GM12878 (cell line): Measurements from ENCODE around the gene ZIC2. TPM values are rescaled to one million over a fixed set of nuclear protein-coding genes. Genes with fewer than 3 reads are reported as not detected.

Source experiments
- ATAC-seq: fragments of 200-7000 bp; cut with Tn5 transposase; 3 replicates; pipeline ENCODE4 v1.9.1; 2020; ENCODE audit warnings: mild to moderate bottlenecking, moderate library complexity
- BruUV-seq: library from RNA; stranded (reverse); fragments of 400-500 nt; replicated peaks from 2 replicates; lab custom pipeline; 2021; lab: Mats Ljungman, UMichigan
- CTCF ChIA-PET: fragments of 300-600 bp; sonication (Branson Sonifier 250); formaldehyde crosslinking; extraction: SDS; loops from one replicate; lab custom pipeline; 2021; ENCODE audit warnings: inconsistent platforms; lab: Yijun Ruan, JAX
- POLR2A ChIA-PET: fragments of 350-600 bp; formaldehyde crosslinking; extraction: SDS; loops from one replicate; lab custom pipeline; 2021; ENCODE audit warnings: inconsistent platforms; lab: Charles Lee
- RAD21 ChIA-PET: fragments of 300-600 bp; sonication (Branson Sonifier 250); formaldehyde crosslinking; loops from one replicate; lab custom pipeline; 2023; ENCODE audit warnings: antibody characterized with exemption; ENCODE audit not compliant: unreplicated experiment; lab: Charles Lee
- SMC1A ChIA-PET: fragments of 300-600 bp; sonication (Branson Sonifier 250); formaldehyde crosslinking; loops from one replicate; lab custom pipeline; 2023; ENCODE audit not compliant: unreplicated experiment, uncharacterized antibody; lab: Charles Lee
- DNase-seq: peaks from one replicate; pipeline ENCODE4 v3.0.0-alpha.2; 2011; ENCODE audit warnings: low read depth, low spot score
- FAIRE-seq: peaks from 3 replicates; lab custom pipeline; 2011; peaks lifted over from hg19 to GRCh38; lab: Jason Lieb, UNC
- H2AFZ ChIP-seq: 2 replicates; pipeline ENCODE4 v1.6.0; 2011; ENCODE audit warnings: low read depth, low read length, control low read depth; ENCODE audit not compliant: control insufficient read depth
- H3K27ac ChIP-seq: 2 replicates; pipeline ENCODE4 v1.5.1; 2011; ENCODE audit warnings: control low read depth; ENCODE audit not compliant: control insufficient read depth, insufficient read depth
- H3K27me3 ChIP-seq, 2 experiments: replicated peaks in 1 of 2; 2 replicates each; pipeline versions ENCODE4 v1.6.0 to v1.6.1; 2011; ENCODE audit warnings: low read length in 1 of 2; ENCODE audit not compliant: control insufficient read depth in 2 of 2, insufficient read depth in 2 of 2
- H3K36me3 ChIP-seq, 2 experiments: 2 replicates each; pipeline ENCODE4 v1.5.1; 2011; ENCODE audit warnings: low read length in 1 of 2; ENCODE audit not compliant: control insufficient read depth in 2 of 2, insufficient read depth in 2 of 2
- H3K4me1 ChIP-seq: 2 replicates; pipeline ENCODE4 v1.6.1; 2011; ENCODE audit warnings: mild to moderate bottlenecking, low read length, moderate library complexity, mixed read lengths; ENCODE audit not compliant: control insufficient read depth, insufficient read depth
- H3K4me2 ChIP-seq: 2 replicates; pipeline ENCODE4 v1.6.0; 2011; ENCODE audit warnings: control low read depth; ENCODE audit not compliant: control insufficient read depth, insufficient read depth
- H3K4me3 ChIP-seq: fragments of 200-600 bp; sonication (generic); 2 replicates; pipeline ENCODE4 v1.5.1; 2016
- H3K79me2 ChIP-seq: 2 replicates; pipeline ENCODE4 v1.6.0; 2011; ENCODE audit warnings: low read length; ENCODE audit not compliant: control insufficient read depth, insufficient read depth
- H3K9ac ChIP-seq: 2 replicates; pipeline ENCODE4 v1.8.0; 2011; ENCODE audit warnings: low read length, control low read depth, mixed read lengths; ENCODE audit not compliant: control insufficient read depth, insufficient read depth
- H3K9me3 ChIP-seq: replicated peaks from 3 replicates; pipeline ENCODE4 v1.5.1; 2011; ENCODE audit warnings: mild to moderate bottlenecking, low read length; ENCODE audit not compliant: control insufficient read depth, insufficient read depth
- H4K20me1 ChIP-seq: 2 replicates; pipeline ENCODE4 v1.6.0; 2011; ENCODE audit not compliant: control insufficient read depth, insufficient read depth
- BCLAF1 ChIP-seq: fragments of 450-650 bp; IDR thresholded peaks from 2 replicates; pipeline ENCODE4 v1.6.1; 2017; ENCODE audit warnings: antibody characterized with exemption, mild to moderate bottlenecking, moderate library complexity
- EP300 ChIP-seq, 2 experiments: fragments of 150-350 bp in 1 of 2; IDR thresholded peaks; 2 replicates each; pipeline ENCODE4 v1.6.1; 2011 to 2012; ENCODE audit warnings: low read depth in 2 of 2, low read length in 2 of 2, borderline replicate concordance in 1 of 2, improper control_type of control experiment in 1 of 2, inconsistent platforms in 1 of 2; ENCODE audit not compliant: control insufficient read depth in 1 of 2
- MLLT1 ChIP-seq: fragments of 450-650 bp; IDR thresholded peaks from 2 replicates; pipeline ENCODE4 v1.6.1; 2016; ENCODE audit warnings: mild to moderate bottlenecking
- RBBP5 ChIP-seq: fragments of 200-600 bp; sonication (generic); conservative IDR thresholded peaks from 2 replicates; pipeline ENCODE4 v1.6.1; 2016
- SKIL ChIP-seq: fragments of 450-650 bp; IDR thresholded peaks from 2 replicates; pipeline ENCODE4 v1.6.1; 2017; ENCODE audit warnings: mild to moderate bottlenecking, low read depth, inconsistent platforms; ENCODE audit not compliant: poor library complexity, severe bottlenecking
- SMARCA5 ChIP-seq: fragments of 450-650 bp; IDR thresholded peaks from 2 replicates; pipeline ENCODE4 v1.6.1; 2017; ENCODE audit warnings: mild to moderate bottlenecking
- WGBS: methylation state at CpG from one replicate; pipeline ENCODE4 v1.1.6; 2016; ENCODE audit warnings: low lambda C conversion rate; ENCODE audit not compliant: insufficient replicate concordance, insufficient coverage; ENCODE audit errors: missing lambda C conversion rate; 5-methylcytosine and 5-hydroxymethylcytosine counted together
- in situ Hi-C: fragments of 300-500 bp; cut with MboI; formaldehyde crosslinking; loops from 9 replicates; pipeline ENCODE4 v1.14.3; 2018; ENCODE audit warnings: mixed read lengths
- intact Hi-C: fragments of 100-400 bp; cut with micrococcal nuclease; formaldehyde crosslinking; loops from one replicate; pipeline ENCODE4 v1.14.2; 2022; ENCODE audit not compliant: unreplicated experiment
- polyA plus RNA-seq, 11 experiments: library from polyadenylated mRNA; depleted of rRNA in 4 of 11; unstranded in 6 of 11; stranded (reverse) in 5 of 11; fragments of >200 nt; fragmentation: Nextera tagmentation in 4 of 11; fragmentation: Illumina TruSeq in 1 of 11; extraction: Ambion mirVana in 4 of 11; extraction: Trizol in 1 of 11; gene quantifications; 1 replicate in 1 of 11; 2 replicates in 10 of 11; pipeline versions ENCODE4 v1.2.1 to v1.2.3, GENCODE V29; 2011 to 2016; ENCODE audit warnings: inconsistent platforms in 2 of 11, missing spikeins in 2 of 11, low read depth in 1 of 11
- total RNA-seq, 4 experiments: library from RNA; depleted of rRNA in 3 of 4; stranded (reverse); fragments of >200 nt in 3 of 4; fragmentation: Illumina TruSeq in 1 of 4; extraction: Trizol in 1 of 4; gene quantifications; 2 replicates each; pipeline versions ENCODE4 v1.2.1 to v1.2.3, GENCODE V29; 2013 to 2021

The ZIC2 gene
- total and polyA plus RNA-seq, 10 of the 15 experiments (the other 5 are each of a cell fraction or from before 2014, with no cell fraction given) = 0.05 TPM; not detected in 8

GRCh38 chr13:99973163-99973807, 8.3 kb upstream of the ZIC2 start:
- Histone ChIP-seq H4K20me1 (no peaks in the 10 kb centered on the region), H3K9ac (no peak overlapping the region), H3K4me3 (no peak overlapping the region), H2AFZ (no peak overlapping the region), H3K4me1 (no peaks in the 10 kb centered on the region), H3K4me2 (no peak overlapping the region), H3K79me2 (no peaks in the 10 kb centered on the region), H3K9me3 (peaks cover 5% of the 10 kb centered on the region; the same call in 1 of the 3 replicates), H3K27ac (no peak overlapping the region), H3K36me3 (no peaks in the 10 kb centered on the region), H3K27me3 (peaks cover 11 to 24% of the 10 kb centered on the region in 2 experiments)
- 22% methylated on average over 11 of the region's 11 CpGs for WGBS
- FAIRE-seq (no peak), DNase-seq (no peak), ATAC-seq (no peak)
- ChIA-PET CTCF (interaction anchor here (1.0 kb wide), 1 partner anchor 23 kb away, joined by 3 read pairs; no protein-coding TSS in a partner anchor), SMC1A (no interaction called here), POLR2A (no interaction called here), RAD21 (no interaction called here)
- TF ChIP-seq SMARCA5 (no peak), MLLT1 (no peak), EP300 (IDR thresholded peaks at IDR 0.05; ENCODE audit: borderline replicate concordance in 1 of 2, control insufficient read depth in 1 of 2, low read depth in 2 of 2, low read length in 2 of 2) (no peak), BCLAF1 (no peak), RBBP5 (no peak), SKIL (no peak)
- in situ Hi-C loops = no loop called here
- no TSS peak for BruUV-seq
- intact Hi-C loops = no loop called here
